Stimulated activated CD4-positive, alpha-beta T cell treated with anti-CD3 and anti-CD28 coated beads, Interleukin-4, amount 100 ng/mL, for 4 hours (primary cell): ENCODE measurements around the gene MPHOSPH10.
"Not testable (repeated sequence)": the region's sequence is repeated elsewhere in the genome, so short reads cannot be mapped to it uniquely, and the experiment has no call there.

Source experiments
- DNase-seq, 2 experiments: peaks; one replicate each; pipeline ENCODE4 v3.0.0-alpha.2; 2020

MPHOSPH10 gene

DNA sequence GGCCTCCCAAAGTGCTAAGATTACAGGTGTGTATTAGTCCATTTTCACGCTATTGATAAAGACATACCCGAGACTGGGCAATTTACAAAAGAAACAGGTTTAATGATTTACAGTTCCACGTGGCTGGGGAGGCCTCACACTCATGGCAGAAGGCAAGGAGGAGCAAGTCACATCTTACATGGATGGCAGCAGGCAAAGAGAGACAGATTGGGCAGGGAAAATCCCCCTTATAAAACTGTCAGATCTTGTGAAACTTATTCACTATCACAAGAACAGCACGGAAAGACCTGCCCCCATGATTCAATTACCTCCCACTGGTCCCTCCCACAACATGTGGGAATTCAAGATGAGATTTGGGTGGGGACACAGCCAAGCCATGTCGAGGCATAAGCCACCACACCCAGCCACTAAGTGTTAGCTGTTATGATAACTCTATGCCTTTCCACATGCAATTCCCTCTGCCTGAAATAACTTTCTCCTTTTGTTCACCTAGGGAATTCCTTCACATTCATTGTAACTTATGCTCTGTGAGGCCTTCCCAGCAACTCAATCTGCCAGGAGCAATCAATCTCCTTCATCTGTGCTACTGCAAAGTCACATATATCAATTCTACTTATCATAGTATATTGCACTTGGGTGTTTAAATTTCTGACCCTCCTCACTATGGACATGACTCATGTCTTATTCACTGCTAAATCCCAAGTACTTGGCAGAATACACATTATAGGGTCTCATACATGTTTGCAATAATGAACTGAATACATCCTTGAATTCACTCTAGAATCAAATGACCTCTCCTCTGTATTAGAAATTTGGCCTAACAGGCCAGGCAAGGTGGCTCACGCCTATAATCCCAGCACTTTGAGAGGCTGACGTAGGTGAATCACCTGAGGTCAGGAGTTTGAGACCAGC, 7.8 kb upstream of the MPHOSPH10 start:
- DNase-seq: no peak

DNA sequence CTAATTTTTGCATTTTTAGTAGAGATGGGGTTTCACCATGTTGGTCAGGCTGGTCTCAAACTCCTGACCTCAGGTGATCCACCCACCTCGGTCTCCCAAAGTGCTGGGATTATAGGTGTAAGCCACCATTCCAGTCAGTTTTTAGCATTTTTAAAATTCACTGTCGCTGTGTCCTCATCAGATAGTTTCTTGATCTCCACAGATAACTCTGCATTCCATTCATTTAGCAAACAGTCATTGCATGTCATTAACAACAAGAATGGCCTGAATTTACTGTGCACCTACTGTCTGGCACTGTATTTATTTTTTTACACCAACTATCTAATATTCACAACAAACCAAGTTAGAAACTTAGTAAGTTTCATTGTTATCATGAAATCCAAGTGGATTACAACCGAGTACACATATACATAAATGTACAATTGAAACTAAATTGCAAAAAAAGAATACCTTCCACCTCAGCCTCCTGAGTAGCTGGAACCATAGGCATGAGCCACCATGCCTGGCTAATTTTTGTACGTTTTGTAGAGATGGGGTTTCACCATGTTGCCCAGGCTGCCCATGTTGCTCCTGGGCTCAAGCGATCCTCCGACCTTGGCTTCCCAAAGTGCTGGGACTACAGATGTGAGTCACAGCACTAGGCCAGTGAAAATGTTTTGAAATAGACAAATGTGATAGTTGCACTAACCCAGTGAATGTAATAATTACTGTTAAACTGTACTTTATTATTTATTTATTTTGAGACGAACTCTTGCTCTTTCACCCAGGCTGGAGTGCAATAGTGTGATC, 4.7 kb upstream of the MPHOSPH10 start:
- no peak for DNase-seq

DNA sequence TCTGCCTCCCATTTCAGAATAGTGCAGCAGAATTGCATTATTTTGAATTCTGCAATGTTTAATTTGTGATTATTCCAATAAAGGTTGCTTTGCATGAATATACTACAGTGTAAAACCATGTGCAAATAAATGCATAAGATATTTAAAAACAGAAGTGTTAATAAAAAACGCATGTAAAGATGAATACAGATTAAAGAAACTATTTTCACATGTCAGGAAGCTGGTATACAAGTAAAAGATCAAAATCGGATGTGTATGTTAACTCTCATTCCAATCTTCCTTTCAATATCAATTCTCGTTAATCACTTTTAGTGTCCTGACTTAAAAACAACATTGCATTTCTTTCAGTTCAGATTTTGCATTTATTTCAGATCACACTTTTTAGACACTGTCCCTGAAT, 3.5 kb upstream of the MPHOSPH10 start:
- DNase-seq: no peak

DNA sequence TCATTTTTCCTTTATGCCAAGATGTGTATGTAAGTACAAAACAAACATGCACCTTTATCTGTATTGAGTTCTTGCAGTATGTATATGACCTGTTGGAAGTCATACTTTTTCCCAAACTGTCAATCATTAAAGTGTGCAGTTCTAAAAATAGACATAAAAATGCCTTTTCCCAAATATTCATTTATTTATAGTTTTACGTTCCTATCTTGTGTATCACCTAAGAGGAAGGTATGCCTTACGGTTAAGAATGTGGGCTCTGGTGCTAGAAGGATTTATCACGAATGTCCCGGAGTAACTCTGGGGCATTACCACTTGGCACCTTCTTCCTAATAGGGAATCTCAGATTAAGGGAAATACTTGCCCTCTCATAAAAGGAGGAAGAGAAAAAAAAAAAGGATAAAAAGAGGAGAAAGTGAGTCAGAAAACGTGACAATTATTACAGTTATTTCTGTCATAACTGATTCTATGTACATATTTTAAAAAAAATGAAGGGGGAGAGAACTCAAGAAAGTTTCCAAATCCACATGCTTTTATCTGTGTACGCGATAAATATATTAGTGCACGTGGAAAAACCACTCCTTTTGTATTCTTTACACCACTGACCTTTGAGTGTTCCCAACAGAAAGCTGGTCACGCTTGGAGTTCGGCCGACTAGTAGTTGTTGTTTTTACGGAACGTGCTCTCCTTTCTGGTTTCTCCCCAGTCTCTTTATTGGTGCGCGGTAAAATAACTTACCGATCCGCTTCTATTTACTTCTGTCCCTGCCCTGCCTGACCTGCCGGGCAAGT, 1.1 kb upstream of the MPHOSPH10 start:
- no peak for DNase-seq

DNA sequence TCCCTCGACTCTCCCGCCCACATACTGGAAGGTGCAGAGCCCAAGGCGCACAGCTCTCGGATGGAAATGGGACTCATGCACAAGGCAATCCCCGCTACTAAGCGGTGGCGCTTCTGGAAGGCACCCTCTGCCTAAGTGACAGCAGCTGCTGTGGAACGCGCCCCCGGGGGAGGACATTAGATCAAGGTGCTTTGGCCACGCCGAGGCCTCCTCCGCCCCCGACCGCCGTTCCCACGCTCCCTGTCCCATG, 607 bp upstream of the MPHOSPH10 start:
- no peak for DNase-seq

DNA sequence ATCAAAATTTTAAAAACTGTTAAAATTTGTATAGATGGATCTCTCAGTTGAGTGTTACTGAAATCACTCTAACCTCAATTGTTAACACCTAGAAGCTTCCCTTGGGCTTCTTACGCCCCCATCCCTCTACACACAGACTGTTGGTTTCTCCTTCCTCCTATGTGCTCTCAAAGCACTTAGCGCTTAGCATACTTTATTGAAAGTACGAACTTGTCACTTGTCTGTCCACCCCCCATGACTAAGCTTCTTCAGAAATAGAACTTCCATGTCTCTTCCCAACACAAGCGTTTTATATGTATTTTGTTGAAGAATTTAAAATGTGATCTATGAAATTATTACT, 441 bp downstream of the MPHOSPH10 start:
- DNase-seq: no peak

DNA sequence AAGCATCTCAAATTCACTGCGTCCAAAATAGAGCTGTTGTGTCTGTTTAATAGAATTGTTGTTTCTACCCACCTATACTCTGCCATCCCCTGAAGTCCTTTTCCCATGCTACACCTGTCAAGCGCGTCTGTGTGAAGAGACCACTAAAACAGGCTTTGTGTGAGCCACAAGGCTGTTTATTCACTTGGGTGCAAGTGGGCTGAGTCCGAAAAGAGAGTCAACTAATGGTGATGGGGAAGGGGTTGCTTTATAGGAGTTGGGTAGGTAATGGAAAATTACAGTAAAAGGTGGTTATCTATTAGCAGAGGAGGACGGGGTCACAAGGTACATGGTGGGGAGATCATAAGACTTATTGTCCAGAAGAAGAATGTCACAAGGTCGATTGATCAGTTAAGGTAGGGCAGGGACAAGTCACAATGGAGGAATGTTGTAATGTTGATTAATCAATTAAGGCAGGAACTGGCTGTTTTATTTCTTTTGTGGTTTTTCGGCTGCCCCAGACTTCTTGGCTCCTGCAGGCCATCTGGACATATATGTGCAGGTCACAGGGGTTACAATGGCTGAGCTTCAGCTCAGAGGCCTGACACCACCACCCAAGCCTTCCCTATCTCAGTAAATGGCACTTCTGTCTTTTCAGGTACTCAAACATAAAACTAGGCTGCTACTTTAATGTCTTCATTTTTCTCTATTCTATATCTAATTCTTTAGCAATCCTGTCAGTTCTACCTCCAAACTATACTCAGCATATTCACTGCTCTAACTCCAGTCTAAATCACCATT, 1.1 kb downstream of the MPHOSPH10 start:
- not testable (repeated sequence) for DNase-seq

DNA sequence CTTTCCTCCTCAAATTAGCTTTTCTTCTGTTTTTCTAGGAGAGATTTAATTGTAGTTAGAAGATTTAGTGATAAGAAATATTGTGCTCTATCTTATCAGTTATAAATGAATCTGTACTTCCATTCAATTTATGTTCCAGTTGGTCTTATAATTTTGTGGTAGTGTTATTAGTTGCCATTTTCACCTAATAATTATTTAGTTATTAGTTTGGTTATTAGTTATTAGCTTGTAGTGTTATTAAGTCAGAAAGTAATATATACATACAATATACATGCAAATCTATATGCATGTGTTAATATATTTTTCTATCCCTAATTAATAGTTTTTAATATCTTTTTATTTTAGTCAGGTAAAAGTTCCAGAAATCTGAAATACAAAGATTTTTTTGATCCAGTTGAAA, 3.2 kb downstream of the MPHOSPH10 start:
- DNase-seq: no peak

DNA sequence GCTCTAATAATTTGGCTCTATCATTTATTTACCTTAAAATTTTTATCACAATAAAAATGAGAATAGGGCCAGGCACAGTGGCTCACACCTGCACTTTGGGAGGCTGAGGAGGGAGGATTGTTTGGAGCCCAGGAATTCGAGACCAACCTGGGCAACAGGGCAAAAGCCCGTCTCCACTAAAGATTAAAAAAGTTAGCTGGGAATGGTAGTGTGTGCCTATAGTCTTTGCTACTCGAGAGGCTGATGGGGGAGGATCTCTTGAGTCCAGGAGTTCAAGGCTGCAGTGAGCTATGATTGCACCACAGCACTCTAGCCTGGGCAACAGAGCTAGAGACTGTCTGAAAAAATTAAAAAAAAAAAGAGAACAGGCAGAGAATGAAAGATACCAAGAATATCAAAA, 5.7 kb downstream of the MPHOSPH10 start:
- DNase-seq: no peak

DNA sequence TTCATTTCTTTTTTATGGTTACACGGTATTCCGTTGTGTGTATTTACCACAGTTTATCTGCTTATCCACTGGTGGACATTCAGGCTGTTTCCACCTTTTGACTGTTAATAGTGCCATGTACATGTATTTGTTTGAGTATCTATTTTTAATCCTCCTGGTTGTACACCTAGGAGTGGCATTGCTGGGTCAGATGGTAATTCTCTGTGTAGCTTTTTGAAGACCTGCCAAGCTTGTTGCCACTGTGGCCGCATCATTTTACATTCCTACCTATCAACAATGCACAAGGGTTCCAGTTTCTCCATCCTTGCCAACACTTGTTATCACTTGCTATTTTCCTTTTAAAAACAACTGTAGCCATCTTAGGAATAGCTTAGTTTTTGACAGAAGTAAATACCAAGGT, 13.3 kb downstream of the MPHOSPH10 start:
- DNase-seq: no peak

DNA sequence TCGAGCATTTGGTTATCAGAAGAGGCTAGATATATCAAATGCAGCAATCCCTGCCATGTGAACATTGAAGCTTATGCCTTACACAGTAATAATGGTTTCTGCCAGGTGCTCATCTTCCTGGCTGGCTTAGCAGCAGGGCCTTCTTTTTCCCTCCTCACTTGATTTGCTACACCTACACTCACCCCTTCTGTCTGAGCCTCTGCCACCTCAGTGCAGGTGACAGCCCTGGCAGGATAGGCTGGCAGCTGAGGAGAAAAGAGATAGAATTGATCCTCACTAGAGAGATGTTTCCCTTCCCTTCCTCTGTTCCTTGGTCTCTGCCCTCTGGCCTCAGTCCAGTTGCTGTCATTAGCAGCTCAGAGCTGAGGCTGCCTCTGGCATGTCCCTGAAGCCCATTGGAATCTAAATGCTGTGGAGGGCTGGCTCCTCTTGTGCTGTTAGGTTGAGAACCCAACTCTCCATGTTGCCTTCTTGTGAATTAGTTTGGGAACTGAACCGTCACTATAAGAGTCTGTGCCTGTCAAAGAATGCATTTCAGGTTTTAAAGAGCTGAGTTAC, 18.2 kb downstream of the MPHOSPH10 start:
- DNase-seq: no peak

DNA sequence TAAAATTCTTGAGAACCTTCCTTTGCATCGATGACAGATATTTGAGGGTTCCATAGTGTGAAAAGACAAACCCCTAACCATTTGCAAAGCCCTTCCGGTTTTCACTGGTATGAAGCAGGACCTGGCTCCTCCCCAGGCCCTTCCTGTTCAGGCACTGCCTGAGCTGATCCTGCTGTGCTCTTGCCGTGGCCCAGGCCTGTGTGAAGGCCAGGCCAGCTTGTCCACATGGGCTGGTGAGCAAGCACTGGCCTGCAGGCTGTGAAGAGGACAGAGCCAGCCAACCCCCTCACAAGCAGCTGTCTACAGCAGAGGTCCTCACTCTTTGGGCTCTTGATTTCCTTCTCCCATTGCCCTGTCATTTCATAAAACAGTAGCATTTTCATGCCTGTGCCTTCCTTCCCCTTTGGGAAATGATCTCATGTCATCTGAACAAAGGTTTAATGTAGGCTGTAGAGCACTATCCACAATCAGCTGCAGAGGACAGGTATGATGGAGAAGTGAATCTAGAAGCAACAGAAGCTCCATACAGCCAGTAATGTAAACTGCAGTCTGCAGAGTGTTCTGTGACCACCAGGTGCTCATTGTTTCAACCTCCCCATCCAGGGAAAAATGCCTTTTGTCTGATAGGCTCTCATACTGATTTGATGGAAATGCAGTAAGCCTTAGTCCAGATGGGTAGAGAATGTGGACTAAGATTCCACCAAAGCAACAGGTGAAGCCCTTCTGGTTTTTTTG, 19.8 kb downstream of the MPHOSPH10 start:
- DNase-seq: no peak

DNA sequence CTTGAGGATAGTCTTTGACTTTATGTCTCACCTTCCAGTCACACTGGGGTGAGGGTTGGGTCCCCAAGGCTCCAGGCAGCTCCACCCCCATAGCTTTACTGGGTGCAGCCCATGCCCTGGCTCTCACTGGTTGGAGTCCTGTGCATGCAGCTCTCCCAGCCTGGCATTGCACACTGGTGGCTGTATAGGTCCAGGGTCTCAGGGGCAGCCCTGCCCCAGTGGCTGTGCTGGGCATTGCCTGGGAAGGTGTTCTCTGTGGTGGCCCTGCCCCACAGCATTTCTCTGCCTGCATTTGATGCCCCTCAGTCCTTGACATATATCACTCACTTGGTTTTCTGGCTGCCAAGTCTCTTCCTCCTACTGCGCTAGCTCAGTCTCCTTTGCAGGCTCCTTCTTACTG, 21.2 kb downstream of the MPHOSPH10 start:
- DNase-seq: no peak

DNA sequence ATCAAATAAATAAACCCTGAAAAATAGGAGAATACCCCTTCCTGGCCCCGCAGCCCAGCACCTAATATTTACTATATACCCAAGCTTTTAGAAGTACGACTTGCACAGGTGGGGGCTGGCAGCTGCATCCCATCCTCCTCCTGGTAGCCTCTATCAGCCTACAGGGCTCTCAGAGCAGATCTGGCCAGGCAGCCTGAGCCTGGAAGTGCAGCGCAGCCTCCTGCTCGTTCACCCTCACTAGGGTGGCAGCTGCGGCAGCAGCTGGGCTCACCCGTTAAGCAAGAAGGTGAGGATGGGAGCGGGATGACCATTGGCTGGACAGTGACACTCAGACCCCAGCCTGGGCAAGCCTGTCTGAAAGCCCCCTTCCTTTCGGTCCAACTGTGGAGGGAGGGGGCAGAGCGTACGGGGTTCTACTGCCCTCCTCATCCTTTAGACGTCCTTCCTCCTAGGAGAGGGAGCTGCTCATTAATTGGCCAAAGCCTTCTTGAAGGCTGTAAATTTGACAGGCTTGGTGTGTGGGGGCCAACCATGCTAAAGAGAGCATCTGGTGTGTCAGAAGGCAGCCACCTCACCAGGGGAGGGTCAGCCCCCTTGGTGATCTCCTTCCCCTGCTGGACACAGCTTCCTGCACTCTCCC, 23.3 kb downstream of the MPHOSPH10 start:
- DNase-seq: no peak

DNA sequence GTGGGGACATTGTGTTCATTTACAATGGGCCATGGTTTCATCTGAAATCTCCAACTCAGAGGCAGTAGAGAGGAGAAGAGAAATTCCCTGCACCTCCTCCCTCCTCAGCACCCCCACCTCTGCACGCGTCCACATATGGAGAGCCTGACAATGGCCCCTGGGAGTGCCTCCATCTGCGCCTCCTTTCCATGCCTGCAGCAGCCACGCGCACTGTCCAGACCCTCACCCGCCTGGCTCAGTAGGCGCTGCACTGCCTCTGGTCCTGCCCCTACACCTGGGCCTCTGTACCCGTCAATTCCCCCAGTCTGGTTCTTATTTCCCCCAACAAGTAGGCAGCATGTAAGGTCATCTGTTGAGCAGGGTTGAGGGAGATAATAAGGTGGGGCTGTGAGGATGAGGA, 23.8 kb downstream of the MPHOSPH10 start:
- no peak for DNase-seq

DNA sequence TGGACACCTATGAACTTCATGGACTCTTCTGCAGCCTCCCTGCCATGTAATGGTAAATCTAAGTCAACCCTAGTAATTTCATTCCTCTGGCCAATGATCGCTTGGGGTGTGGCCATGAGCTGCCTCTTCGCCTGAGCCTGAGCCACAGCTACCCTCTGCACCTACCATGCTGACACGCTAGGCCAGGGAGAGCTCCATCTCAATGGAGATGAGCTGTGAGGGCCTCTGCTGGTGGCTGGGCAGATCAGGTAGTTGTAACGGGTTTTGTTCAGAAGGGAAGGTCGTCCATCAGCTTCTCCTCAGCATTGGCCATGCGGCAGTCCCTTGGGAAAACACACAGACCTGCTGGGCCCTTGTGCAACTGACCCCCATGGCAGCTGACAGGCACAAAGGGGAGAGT, 24.4 kb downstream of the MPHOSPH10 start:
- no peak for DNase-seq

DNA sequence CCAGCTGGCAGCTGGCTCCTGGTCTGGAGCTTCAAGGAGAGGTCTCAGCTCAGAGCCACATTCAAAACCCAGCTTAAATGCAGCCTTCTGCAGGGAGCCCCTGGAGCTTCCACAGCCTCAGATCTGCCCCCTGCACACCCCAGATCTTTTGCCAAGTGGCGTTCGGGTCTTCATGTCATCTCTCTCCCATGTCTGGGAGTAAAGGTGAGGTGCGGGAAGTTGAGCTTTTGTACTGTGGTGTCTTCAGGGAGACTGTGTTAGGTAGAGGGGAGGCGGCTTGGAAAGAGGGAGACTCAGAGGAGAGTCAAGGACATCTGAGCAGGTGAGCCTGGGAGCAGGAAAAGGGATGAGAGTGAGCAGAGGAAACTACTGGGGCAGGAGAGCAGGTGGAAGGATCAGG, 25.4 kb downstream of the MPHOSPH10 start:
- no peak for DNase-seq

DNA sequence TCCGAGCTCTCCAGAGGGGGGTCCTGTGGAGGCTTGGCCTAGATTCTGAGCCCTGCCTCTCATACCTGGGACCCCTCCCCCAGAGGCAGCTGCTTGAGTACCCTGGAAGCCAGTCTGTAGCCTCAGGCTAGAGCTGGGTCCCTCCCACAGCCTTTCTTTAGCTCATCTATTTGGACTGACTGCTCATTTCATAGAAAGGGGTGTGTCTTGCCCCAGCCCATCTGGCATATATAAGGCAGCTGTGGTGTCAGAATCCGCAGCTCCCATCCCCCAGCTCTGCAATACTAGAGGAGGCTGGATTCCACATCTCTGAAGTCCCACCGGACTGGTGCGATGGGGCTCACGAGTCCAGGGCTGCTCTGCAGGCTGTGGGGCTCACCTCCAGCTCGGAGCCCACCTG, 26.1 kb downstream of the MPHOSPH10 start:
- no peak for DNase-seq

DNA sequence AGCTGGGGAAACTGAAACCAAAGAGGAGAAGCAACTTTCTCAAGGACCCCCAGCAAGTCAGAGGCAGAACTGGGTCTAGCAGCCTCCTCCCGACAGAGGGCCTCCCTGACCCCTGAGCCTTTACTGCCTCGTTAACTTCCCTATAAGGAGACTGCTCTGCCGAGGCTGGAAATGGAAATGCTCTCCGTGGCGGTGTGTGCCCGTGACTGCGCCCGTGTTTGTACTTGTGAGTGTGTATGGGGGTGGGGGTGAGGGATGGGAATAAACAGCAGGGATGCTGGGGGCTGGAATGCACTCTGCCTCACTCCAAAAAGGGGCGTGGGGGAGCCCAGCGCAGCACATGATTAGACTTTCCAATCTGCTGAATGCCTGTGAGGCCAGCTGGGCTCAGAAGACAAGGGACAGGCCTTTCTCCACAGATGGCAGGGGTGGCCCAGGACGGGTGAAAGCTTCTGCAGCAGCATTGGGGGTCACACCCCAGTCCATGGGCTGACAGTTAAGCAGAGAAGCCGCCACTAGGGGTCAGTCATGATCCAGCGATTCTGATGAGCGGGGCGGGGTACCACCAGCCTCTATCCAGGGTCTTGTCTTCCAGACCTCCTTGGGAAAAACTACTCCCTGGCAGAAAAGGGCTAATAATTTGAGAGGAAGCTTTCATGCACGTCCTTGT, 26.8 kb downstream of the MPHOSPH10 start:
- DNase-seq: peak; percentile 37 to 57

DNA sequence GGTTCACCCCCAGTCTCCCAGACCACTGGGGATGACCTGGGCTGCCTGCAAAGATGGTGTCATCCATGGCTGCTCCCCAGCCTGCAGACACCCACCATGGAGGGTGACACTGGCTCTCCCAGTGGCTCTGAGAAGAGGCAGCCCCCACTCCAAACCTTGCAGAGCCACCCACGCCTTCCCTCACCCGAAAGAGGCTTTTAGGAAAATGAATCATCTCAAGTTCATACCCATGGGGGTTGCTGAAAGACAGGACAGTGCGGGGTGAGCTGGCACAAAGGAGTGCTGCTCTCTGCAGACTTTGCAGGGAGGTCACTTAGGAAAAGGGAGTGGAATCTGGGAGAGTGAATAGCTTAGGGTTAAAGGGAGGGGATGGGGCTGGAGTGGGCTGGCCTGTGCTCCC, 36.4 kb downstream of the MPHOSPH10 start:
- no peak for DNase-seq

DNA sequence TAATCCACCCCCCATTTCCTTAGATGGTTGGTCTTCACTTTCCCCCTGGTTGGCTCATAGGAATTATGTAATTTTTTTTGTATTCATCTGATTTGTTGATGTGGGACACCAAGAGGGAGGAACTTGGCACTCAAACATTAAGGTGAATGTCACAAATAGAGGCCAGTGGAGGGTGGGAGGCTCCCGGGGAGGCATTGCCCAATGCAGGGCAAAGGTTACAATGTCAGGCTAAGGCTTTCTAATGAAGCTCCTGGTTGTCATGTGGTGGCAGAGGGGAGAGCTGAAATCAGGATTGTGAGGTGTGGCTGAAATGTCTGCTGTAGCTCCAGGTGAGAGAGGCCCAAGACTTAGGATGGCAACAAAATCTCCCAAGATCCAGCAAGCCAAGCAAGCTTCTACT, 42.7 kb downstream of the MPHOSPH10 start:
- DNase-seq: no peak
